ENCODE measurements around the gene BMP2. TPM values are rescaled to one million over a fixed set of nuclear protein-coding genes. Genes with fewer than 3 reads are reported as not detected.

BMP2 gene
- total RNA-seq, 1 experiment from 2014 or later = not detected

DNA sequence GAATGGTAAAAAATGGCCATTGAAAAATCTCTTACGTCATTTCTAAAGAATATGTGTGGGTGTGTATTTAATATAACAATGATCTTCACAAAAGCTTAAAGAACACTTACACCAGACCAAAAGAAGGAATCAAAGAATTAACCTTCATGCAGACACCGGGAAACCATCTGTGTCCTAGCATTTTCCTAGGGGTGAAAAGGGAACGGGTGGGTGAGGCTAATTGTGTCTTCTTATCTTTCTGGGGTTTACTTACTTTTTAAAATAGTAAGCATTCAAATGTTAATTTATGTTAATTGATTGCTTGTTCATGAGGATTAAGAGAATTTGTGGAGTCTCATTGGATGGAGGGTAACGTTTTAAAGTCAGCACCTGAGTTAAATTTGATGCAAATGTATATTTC is 47.5 kb downstream of the BMP2 start:
- TF ChIP-seq, protein P1, sequence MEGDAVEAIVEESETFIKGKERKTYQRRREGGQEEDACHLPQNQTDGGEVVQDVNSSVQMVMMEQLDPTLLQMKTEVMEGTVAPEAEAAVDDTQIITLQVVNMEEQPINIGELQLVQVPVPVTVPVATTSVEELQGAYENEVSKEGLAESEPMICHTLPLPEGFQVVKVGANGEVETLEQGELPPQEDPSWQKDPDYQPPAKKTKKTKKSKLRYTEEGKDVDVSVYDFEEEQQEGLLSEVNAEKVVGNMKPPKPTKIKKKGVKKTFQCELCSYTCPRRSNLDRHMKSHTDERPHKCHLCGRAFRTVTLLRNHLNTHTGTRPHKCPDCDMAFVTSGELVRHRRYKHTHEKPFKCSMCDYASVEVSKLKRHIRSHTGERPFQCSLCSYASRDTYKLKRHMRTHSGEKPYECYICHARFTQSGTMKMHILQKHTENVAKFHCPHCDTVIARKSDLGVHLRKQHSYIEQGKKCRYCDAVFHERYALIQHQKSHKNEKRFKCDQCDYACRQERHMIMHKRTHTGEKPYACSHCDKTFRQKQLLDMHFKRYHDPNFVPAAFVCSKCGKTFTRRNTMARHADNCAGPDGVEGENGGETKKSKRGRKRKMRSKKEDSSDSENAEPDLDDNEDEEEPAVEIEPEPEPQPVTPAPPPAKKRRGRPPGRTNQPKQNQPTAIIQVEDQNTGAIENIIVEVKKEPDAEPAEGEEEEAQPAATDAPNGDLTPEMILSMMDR (conservative IDR thresholded peaks at IDR 0.05; ENCODE audit: low read depth, low read length) = no peak
- no peak for TF ChIP-seq EZH2 (IDR thresholded peaks at IDR 0.05; ENCODE audit: borderline replicate concordance, low read depth, low read length, poor library complexity, severe bottlenecking)
- Histone ChIP-seq H3K4me1 (ENCODE audit: insufficient read depth, low read length, poor library complexity, severe bottlenecking) (no peaks in the 10 kb centered on the region), H3K36me3 (ENCODE audit: insufficient read depth, low read length, poor library complexity, severe bottlenecking) (no peaks in the 10 kb centered on the region), H3K27me3 (replicated peaks; ENCODE audit: insufficient read depth, low read depth, low read length, poor library complexity) (peaks cover 13% of the 10 kb centered on the region), H3K4me3 (ENCODE audit: low read depth, low read length, poor library complexity, severe bottlenecking) (no peak overlapping the region), H3K9me3 (ENCODE audit: low read depth, low read length, poor library complexity, severe bottlenecking) (no peaks in the 10 kb centered on the region), H3K27ac (ENCODE audit: low read depth, low read length, poor library complexity, severe bottlenecking) (no peak overlapping the region)
- CTCF ChIA-PET = no interaction called here
- no TSS peak for BruUV-seq (replicated peaks)
- POLR2A ChIA-PET (ENCODE audit: low non-redundant PET) = no interaction called here
- intact Hi-C loops (cut with micrococcal nuclease; ENCODE audit: unreplicated experiment) = no loop called here
- no peak for DNase-seq (ENCODE audit: low spot score)

DNA sequence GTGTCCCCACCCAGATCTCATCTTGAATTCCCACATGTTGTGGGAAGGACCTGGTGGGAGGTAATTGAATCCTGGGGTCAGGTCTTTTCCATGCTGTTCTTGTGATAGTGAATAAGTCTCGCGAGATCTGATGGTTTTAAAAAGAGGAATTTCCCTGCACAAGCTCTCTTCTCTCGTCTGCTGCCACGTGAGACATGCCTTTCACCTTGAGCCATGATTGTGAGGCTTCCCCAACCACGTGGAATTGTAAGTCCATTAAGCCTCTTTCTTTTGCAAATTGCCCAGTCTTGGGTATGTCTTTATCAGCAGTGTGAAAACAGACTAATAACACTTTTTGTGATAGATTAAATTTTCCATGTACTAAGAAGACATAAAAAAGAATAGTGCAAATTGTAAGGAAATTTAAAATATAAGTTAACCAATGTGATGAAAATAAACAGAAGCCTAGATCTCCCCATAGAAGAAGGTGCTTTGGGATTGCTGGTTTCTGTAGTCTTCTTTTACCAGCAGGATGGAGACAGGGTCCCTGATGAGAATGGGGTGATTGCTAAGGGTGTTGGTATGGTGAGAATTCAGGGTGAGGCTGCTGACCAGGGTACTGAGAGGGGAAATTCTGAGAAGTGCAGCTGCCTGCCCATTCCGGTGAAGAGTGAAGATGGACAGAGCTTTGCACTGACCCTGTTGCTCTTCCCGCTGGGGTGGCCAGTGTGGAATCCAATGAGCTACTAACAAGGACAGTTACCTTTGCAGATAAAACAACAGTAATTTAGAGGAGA is 50.7 kb downstream of the BMP2 start:
- DNase-seq (ENCODE audit: low spot score) = no peak
- BruUV-seq (replicated peaks) = no TSS peak
- intact Hi-C loops (cut with micrococcal nuclease; ENCODE audit: unreplicated experiment) = no loop called here
- Histone ChIP-seq H3K9me3 (ENCODE audit: low read depth, low read length, poor library complexity, severe bottlenecking) (no peaks in the 10 kb centered on the region), H3K4me1 (ENCODE audit: insufficient read depth, low read length, poor library complexity, severe bottlenecking) (no peaks in the 10 kb centered on the region), H3K27me3 (replicated peaks; ENCODE audit: insufficient read depth, low read depth, low read length, poor library complexity) (no peaks in the 10 kb centered on the region), H3K27ac (ENCODE audit: low read depth, low read length, poor library complexity, severe bottlenecking) (no peak overlapping the region), H3K4me3 (ENCODE audit: low read depth, low read length, poor library complexity, severe bottlenecking) (no peak overlapping the region), H3K36me3 (ENCODE audit: insufficient read depth, low read length, poor library complexity, severe bottlenecking) (no peaks in the 10 kb centered on the region)
- ChIA-PET CTCF (no interaction called here), POLR2A (ENCODE audit: low non-redundant PET) (no interaction called here)
- TF ChIP-seq, protein P1 (conservative IDR thresholded peaks at IDR 0.05; ENCODE audit: low read depth, low read length) = no peak
- no peak for TF ChIP-seq EZH2 (IDR thresholded peaks at IDR 0.05; ENCODE audit: borderline replicate concordance, low read depth, low read length, poor library complexity, severe bottlenecking)

DNA sequence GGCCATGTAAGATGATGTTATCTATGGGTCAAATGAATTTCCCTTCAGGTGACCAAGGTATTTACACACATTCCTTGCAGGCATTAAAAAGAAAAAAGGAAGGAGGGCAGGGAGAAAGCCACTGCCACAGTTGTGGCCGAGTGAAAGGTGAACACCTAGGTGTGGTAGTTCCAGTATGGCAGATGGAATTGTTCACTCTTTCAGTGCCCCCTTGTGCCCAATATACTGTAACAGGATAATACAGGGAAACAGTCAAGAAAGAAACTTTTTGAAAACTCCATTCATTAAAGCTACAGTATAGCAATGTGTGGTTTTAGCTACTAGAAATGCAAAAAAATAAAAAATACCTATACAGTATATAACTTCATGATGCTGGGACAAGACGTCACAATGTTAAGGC is 52.1 kb downstream of the BMP2 start:
- DNase-seq (ENCODE audit: low spot score) = no peak
- Histone ChIP-seq H3K4me1 (ENCODE audit: insufficient read depth, low read length, poor library complexity, severe bottlenecking) (no peaks in the 10 kb centered on the region), H3K36me3 (ENCODE audit: insufficient read depth, low read length, poor library complexity, severe bottlenecking) (no peaks in the 10 kb centered on the region), H3K9me3 (ENCODE audit: low read depth, low read length, poor library complexity, severe bottlenecking) (no peaks in the 10 kb centered on the region), H3K27me3 (replicated peaks; ENCODE audit: insufficient read depth, low read depth, low read length, poor library complexity) (no peaks in the 10 kb centered on the region), H3K4me3 (ENCODE audit: low read depth, low read length, poor library complexity, severe bottlenecking) (no peak overlapping the region), H3K27ac (ENCODE audit: low read depth, low read length, poor library complexity, severe bottlenecking) (no peak overlapping the region)
- ChIA-PET CTCF (no interaction called here), POLR2A (ENCODE audit: low non-redundant PET) (no interaction called here)
- BruUV-seq (replicated peaks) = no TSS peak
- TF ChIP-seq, protein P1 (conservative IDR thresholded peaks at IDR 0.05; ENCODE audit: low read depth, low read length) = no peak; the same call in 1 of the 2 replicates
- no peak for TF ChIP-seq EZH2 (IDR thresholded peaks at IDR 0.05; ENCODE audit: borderline replicate concordance, low read depth, low read length, poor library complexity, severe bottlenecking)
- intact Hi-C loops (cut with micrococcal nuclease; ENCODE audit: unreplicated experiment) = no loop called here
